GM21360 (cell line): ENCODE results near the gene KCNIP3.
"Not testable (repeated sequence)": the region's sequence is repeated elsewhere in the genome, so short reads cannot be mapped to it uniquely, and the experiment has no call there.

Experiments
- ATAC-seq: cut with Tn5 transposase; IDR thresholded peaks from one replicate; pipeline ENCODE4 v1.9.1; 2021; ENCODE audit warnings: mild to moderate bottlenecking, moderate library complexity; ENCODE audit not compliant: unreplicated experiment

Gene KCNIP3

DNA sequence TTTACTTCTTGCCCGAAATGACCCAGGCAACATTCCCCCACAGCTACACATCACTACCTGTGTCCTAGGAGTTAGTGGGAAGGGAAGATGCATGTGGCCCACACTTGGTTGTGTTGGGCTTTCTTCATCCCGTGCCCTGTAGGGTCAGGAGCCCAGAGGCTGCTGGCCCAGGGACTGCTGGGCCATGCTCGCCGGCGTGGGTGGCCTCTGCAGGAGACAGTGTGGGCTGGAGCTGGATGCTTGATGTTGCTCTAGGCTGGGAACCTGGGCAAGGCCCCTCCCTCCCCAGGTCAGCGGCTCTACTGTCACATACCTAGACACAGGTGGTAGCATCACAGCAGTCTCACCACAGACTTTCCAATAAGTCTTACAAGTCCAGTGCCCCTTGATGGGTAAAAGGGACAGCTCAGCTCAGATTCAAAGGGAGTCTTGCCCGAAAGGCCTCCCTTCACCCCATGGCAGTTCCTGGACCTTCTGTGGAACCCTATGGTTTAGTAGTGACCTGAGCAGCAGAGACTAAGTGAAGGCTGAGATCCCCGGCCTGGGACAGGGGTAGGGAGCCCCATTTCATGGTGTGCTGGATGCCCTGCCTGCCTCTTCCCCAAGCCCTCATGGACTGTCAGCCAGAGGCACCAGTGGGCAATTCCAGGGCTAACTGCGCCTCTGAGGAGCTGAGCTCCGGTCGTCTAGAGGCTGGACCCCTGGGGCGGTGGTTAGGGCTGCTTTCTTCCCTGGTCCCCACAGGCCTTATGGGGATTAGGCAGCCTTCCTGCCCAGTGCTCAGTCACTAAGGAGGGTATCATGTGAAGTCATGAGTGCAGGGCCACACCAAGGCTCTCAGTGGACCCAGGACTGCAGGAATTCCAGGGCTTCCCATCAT lies 59.9 kb downstream of the KCNIP3 start:
- no peak for ATAC-seq

DNA sequence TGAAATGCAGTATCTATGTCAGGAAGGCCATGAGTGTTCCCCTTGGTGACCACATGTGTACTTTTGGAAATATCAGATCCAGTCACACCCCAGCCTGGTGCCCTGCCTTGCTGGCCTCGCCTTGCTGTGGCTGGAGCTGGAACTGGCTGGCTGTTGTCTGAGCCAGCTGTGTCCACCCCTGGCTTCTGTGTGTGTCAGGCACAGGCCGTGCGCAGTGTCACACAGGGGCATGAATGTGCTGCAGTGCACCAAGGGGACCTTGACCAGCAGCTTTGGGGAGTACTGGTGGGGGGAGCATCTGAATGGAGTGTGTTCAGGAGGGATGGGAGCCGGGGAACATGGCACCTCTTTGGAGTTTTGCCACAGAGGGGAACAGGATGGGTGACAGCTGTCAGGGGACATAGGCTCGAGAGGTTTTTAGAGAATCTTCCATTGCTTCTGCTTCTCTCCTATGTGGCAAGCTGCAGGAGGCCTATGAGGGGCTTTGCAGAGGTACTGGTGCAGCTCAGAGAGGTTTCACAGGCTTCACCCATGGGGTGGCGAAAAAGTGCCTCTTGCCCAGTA lies 60.7 kb downstream of the KCNIP3 start:
- ATAC-seq = no peak

DNA sequence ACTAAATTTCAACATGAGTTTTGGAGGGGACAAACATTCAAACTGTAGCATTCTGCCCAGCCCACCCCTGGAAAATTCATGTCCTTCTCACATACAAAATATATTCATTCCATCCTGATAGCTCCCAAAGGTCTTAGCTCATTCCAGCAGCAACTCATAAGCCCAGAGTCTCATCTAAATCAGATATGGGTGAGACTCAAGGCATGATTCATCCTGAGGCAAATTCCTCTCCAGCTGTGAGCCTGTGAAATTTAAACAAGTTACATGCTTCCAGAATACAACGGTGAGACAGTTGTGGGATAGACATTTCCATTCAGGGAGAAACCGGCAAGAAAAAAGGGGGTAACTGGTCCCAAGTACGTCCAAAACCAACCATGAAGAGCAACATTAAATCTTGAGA lies 61.9 kb downstream of the KCNIP3 start:
- no peak for ATAC-seq

DNA sequence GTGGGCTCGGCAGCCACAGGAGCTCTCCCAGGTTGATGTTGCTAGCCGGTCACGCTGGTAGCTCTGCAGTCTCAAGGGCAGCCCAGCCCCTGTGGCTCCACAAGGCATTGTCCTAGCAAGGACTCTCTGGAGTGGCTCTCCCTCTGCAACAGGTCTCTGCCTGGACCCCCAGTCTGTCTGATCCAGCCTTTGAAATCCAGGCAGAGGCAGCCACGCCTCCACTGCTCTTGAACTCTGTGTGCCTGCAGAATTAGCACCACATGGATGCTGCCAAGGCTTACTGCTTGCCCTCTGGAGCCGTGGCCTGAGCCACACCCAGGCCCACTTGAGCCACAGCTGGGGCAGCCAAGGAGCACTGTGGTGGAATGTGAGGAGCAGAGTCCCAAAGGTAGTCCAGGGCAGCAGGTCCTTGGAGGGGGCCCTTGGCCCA lies 62.4 kb downstream of the KCNIP3 start:
- no peak for ATAC-seq

DNA sequence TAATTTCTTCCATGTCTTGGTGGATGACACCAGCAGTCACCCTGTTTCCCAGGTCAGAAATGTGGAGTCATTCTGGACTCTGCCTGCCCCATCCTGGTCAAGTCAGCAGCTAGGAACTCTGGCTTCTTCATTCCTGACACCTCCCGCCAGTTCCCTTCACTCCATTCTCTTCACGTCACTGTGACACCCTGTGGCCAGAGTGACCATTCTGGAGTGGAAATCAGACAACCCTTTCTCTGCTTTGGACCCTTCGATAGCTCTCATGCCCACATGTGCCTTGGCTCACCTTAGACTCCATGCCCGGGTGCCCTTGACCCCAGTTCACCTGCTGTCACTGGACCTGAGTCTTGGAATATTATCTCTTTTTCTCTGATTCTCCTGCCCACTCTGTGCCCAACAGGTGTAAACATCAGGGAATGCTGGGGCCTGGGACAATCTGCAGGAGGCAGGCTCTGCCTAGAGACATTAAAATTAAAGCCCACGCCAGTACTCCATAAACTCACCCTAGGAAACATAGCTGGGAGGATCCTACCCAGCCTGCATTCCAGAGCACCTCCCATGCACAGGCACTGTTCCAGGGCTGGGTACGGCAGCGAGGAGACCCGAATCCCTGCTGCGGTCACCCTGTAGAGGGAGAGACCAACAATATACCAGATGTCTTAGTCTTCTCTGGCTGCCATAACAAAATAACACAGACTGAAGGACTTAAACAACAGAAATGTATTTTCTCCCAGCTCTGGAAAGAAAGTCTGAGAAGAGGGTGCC lies 64.3 kb downstream of the KCNIP3 start:
- no peak for ATAC-seq

DNA sequence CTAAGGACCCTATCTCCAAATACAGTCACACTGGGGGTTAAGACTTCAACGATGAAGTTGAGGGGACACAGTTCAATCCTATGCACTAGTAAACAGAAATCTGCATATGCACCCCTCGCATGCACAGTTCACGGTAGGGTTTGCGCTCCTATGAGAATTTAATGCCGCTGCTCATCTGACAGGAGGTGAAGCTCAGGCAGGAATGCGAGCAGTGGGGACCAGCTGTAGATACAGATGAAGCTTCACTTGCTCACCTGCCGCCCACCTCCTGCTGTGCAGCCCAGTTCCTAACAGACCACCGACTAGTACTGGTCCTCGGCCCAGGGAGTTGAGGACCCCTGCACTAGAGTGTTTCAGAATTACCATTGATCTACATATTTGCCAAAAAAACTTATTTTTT lies 65.3 kb downstream of the KCNIP3 start:
- ATAC-seq = no peak

DNA sequence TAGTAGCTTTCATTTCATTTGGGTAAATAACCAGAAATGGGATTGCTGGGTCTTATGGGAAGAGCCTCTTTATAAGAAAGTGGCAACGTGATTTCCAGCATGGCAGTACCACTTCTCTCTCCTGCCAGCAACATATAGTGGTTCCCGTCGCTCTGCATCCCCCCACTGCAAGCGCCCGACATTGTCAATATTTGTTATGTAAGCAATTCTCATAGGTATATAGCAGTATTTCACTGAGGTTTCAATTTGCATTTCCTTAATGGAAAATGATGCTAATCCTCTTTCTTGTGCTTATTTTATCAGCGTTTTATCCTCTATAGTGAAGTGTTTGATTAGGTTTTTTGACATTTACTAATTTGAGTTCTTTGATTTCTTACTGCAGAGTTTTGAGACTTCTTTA lies 69.4 kb downstream of the KCNIP3 start:
- no peak for ATAC-seq

DNA sequence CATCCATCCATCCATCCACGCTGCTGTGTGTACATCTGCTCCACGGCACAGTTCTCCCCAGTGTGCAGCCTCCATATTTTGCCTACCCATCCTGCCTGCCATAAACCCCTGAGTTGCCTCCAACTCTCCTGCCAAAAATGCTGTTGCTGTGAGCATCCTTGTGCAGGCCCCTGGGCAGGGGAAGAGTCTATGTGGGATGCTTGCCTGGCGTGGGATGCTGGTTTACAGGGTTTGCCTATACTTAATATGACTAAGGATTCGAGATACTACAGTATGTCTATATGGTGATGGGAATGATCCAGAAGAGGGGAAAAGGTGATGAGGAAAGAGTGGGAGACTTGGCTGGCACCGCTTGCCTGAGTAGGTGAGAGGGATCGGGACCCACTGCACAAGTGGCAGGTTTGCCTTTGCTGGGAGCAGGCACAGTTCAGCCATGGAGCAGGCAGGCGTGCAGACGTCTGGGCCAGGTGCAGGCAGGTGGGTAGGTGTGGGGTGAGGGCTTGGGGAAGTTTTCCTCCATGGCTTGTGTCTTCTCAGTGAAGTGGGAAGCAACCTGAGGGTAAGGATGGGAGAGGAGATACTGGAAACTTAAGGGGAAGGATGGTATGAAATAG lies 75.2 kb downstream of the KCNIP3 start:
- no peak for ATAC-seq

DNA sequence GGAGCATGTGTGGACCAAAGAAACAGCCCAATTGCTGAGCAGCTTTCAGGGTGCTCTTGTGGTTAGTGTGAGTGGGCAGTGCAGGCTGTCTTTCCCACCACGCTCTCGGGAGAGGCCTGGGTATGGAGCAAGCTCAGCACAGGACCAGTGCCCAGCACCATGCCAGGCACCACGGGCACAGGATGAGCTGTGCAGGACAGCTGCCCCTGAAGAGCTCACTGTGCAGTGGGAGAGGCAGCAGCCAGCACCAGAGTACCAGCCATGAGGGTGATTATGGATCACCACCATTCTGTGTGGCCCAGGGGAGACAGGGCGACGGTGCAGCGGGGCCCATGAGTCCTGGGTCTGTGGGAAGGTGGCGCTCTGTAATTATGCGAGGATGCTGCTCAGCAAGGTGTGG lies 75.7 kb downstream of the KCNIP3 start:
- ATAC-seq = no peak

DNA sequence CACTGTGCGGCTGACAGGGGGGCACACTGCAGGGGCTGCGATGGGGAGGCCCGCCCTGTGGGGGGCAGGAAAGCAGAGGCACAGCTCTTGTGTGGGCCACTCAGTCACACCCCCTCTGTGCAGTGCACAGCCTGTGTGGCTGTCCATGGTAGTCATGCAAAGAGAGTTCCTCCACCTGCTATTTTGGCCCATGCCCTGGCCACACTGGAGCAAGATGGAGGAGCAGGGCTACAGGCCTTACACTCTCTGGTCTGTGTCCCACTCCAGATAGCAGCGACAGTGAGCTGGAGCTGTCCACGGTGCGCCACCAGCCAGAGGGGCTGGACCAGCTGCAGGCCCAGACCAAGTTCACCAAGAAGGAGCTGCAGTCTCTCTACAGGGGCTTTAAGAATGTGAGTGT lies 76.9 kb downstream of the KCNIP3 start:
- no peak for ATAC-seq

DNA sequence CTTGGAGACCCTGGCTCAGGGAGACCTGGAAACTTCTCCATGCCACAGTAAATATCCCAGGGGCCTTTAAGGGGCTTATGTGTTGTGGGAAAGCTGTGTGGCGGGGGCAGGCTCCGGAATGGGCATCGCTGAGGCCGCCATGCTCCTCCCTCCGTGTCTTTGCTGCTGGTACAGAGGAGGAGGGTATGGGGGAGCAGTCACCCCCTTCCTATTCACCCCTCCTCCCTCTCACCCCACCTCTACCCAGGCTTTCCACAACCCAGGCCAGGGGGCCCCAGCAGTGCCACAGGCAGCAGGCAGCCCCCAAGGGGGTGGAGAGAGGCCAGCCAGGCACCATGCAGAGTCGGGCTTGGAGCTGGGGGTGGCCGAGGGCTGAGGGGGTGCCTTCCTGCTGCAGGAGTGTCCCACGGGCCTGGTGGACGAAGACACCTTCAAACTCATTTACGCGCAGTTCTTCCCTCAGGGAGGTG lies 77.3 kb downstream of the KCNIP3 start:
- no peak for ATAC-seq

DNA sequence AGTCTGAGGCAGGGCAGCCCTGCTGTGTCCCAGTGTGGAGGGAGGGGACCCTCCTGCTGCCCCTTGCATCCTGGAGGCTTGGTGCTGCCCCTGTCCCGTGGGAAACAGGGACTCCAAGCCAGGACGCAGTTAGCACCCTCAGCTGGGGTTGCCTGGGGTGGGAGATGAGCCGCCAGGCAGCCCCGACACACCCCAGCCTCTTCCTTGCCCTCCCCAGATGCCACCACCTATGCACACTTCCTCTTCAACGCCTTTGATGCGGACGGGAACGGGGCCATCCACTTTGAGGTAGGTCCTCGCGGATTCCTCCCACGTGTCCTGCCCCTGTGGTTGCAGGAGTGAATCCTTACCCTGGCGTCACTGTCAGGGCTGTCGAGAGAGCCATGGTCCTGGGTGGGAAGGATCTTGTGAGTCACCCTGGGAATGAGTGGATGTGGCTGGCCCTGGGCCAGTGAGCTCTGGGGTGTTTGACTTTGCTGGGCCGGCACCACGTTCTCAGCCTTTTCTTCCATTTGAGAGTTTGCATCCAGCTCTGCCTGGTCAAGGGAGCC lies 77.8 kb downstream of the KCNIP3 start:
- no peak for ATAC-seq

DNA sequence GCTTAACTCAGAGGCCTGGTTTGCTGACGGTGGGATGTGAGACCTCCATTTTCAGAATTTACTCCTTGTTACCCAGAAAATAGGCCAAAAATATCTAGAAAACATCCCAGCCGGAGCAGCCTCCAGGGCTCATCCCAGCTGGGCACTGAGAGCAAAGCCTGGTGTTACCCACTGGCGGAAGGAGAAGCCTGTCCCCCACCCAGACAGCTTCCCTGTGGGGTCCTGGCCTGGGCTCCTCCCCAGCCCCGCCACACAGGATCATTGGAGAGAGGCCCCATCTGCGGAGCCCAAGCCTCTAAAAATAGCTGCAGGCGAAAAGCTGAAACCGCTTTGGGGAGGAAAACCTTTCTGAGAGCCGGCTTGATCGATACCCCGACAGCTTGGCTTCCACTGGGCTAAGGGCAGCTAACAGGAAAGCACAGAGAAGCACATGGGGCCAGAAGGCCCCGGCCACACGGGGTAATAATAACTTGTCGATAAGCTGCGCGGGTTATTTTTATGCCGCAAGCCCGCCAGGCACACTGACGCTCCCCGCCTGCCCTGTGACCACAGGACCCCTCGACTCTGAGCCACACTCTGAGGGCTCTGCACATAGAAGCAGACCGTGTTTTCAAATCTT lies 78.5 kb downstream of the KCNIP3 start:
- ATAC-seq = no peak

DNA sequence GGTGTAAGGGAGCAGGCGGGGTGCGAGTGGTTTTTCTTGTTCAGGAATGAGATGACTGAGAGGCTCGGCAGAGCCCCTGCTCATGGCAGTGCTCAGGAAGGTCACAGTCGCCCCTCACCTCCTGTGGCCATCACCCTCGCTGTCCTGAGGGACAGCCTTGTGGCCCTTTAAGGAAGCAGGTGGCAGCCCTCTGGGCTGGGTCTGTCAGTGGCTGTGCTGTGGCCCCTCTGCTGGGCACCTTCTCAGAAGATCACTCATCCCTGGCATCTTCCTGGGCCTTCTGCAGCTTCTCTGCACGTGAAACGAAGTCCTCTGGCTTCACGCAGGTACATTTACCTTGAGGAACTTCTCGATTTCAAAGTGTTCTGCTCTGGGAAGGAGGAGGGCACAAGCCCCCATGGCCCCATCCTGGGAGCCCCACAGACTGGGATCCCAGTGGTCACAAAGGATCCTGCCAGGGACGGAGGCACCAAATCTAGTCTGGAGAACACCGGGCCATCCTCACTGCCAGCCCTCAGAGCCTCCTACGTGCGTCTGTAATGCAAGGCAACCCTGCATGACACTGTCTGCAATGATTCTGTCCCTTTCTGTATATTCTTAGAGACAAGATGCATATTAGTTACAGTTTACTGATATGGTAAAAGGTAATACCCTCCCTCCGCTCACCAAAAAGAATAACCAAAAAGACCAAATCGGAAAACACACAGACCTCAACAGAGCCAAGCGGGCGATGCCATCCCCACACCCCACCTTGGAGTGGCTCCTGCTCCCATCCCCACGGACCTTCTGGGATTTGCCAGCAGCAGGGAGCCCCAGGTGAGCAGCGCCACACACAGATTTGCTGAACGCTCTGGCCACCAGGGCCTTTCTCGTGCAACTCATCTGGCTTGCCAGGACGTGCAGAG lies 79.4 kb downstream of the KCNIP3 start:
- no peak for ATAC-seq

DNA sequence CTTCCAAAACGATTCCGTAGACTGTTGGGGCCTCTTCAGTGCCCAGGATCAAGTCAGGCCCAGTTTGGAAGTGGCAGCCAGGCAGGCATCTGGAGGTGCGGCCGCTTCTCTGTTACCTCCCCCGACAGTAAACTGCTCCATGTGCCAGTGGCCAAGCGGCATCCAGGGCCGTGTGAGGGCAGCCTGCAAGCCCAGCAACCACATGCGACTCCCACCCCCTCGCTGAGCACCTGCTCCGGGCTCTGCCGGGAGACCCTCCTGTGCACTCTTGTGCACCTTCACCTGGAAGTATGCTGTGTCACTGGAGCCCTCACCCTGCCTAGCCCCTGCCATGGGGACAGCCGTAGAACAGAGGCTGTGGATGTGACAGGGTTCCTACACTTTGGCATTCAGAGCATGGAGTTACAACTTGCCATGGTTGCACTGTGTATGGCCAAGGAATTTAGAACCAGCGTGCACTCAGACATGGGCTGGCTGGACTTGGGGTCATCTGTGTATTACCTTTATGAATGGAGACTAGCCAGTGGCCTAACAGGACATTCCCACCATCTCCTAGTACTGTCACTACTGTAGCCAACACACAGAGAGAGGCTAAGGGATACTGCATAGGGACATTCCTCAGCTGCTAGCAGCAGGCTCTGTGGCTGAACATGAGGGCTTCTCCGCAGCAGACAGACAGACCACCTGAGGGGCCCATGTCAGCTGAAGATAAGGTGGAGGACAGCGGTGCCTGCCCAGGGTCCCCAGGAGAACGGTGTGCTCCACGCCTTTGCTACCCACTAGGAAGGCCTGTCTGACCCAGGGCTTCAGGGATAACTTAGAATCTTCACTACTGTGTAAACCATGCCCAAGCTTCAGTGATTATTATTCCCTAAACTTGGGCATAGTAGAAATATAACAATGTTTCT lies 80.3 kb downstream of the KCNIP3 start:
- ATAC-seq = no peak

DNA sequence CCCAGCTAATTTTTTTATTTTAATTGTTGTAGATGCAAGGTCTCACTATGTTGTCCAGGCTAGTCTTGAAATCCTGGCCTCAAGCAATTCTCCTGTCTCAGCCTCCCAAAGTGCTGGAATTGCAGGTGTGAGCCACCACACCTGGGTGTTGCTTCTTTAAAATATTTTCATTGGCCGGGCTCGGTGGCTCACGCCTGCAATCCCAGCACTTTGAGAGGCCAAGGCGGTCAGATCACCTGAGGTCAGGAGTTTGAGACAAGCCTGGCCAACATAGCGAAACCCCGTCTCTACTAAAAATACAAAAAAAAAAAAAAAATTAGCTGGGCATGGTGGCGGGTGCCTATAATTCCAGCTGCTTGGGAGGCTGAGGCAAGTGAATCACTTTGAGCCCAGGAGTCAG lies 81.1 kb downstream of the KCNIP3 start:
- not testable (repeated sequence) for ATAC-seq

DNA sequence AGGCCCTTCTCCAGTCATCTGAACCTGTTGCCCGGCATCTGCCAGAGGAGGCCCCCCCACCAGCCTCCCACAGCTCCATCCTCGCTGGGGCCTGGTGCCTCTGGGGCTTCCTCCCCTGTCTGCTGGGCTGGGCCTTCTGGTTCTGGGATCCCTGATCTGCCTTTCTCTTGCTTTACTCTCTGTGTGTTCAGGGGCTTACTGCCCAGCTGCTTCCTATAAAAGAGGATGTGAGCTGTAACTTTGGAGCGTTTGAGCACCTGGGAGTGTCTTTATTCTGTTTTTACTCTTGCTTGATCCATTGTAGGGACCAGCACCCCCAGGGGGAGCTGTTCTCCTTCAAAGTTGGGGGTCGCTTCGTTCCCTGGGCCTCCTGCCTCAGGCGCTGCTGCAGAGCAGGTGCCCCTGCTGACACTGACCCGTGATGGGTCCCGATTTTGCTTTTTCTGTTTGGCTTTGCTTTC lies 82.3 kb downstream of the KCNIP3 start:
- ATAC-seq = no peak

DNA sequence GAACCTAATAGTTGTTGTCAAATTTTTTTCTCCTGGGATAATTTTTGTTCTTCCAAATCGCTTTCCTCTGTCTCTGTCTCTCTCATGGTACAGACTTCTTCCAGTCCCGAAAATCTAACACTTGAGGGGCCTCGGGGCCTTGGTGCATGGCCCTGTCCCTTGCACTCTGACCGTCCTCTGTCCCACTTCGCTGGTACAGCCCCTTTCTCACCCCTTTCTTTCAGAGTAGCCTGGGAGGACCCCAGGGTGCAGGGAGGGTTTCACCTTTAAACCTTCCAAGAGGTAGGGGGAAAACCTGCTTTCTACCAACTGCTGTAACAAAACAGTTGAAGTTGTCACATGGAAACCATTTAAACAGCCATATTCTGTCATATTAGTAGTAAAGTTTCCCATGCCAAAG lies 83.1 kb downstream of the KCNIP3 start:
- ATAC-seq = no peak
